GM10266 (cell line): Measurements from ENCODE around the gene SP2.

Experiments
- DNase-seq: peaks from one replicate; pipeline ENCODE4 v3.0.0; 2012; ENCODE audit errors: extremely low spot score
- TF ChIP-seq, protein P1 (sequence below): IDR thresholded peaks from 2 replicates; pipeline ENCODE4 v1.5.1; 2012; ENCODE audit warnings: mild to moderate bottlenecking, low read depth; ENCODE audit not compliant: control insufficient read depth, insufficient read depth; ENCODE audit errors: missing control alignments

SP2 gene

DNA sequence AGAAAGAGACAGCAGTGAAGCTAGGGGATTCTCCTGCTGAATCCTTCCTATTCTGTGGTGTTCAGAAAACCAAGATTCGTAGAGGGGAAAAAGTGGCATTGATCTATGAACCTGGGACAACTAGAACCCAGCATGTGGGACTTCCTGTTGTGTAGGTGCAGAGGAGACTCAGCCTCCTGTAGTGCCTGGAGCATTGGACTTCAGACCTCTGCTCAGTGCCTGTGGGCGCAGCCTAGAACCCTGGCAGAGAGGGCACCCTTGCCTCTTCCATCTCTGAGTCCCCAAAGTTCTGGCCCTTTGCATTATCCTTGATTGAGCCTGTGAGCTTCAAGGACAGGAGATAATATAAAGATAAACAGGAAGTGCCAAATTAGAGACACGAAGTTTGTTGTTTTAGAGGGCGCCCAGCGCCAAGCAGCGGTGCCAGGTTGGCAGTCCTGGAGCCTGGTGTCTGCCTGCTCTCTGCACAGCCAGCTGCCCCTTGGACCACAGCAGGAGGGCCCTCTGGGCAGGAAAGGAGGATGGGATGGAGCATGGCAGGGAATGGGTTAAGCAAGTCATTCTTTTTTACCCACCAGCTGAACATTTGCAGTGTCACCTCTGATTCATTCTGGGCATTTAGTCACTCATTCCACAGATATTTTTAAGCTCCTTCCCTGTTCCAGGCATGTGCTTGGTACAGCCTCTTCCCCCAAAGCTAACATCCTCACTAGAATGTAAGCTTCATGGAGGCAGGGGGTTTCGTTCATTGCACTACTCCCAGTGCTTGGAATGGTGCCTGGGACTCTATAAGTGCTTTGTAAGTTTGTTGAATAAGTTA, 33.2 kb upstream of the SP2 start:
- no peak for DNase-seq
- TF ChIP-seq, protein P1, sequence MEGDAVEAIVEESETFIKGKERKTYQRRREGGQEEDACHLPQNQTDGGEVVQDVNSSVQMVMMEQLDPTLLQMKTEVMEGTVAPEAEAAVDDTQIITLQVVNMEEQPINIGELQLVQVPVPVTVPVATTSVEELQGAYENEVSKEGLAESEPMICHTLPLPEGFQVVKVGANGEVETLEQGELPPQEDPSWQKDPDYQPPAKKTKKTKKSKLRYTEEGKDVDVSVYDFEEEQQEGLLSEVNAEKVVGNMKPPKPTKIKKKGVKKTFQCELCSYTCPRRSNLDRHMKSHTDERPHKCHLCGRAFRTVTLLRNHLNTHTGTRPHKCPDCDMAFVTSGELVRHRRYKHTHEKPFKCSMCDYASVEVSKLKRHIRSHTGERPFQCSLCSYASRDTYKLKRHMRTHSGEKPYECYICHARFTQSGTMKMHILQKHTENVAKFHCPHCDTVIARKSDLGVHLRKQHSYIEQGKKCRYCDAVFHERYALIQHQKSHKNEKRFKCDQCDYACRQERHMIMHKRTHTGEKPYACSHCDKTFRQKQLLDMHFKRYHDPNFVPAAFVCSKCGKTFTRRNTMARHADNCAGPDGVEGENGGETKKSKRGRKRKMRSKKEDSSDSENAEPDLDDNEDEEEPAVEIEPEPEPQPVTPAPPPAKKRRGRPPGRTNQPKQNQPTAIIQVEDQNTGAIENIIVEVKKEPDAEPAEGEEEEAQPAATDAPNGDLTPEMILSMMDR: no peak

GRCh38 chr17:47864791-47865216, 31.2 kb upstream of the SP2 start:
- no peak for DNase-seq
- TF ChIP-seq, protein P1: no peak

- no peak for DNase-seq
- TF ChIP-seq, protein P1: no peak
Observed at GRCh38 chr17:47866941-47867340, 29.1 kb upstream of the SP2 start.

GRCh38 chr17:47867813-47868533, 28.1 kb upstream of the SP2 start:
- TF ChIP-seq, protein P1: no peak

GRCh38 chr17:47869114-47869513, 26.9 kb upstream of the SP2 start:
- TF ChIP-seq, protein P1: no peak
- no peak for DNase-seq

More at GRCh38 chr17:47867813-47868533, 28.1 kb upstream of the SP2 start:
- DNase-seq: no peak

DNA sequence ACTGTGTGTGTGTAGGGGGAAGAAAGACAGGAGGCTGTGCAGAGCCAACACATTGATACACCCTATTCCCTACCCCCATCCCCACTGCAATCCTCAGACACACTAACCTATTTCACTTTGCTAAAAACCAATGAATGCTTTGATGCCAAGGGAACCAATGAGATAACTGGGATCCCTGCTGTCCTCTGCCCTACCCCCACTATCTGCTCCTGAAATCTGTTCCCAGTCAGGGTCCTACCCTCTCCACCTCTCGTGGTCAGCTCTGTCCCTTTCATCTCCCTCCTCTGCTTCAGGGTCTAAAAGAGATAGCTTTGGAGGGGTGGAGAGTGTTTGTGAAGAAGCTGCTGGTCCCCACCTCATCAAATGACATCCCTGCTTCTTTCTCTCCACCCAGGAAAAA, 26.0 kb upstream of the SP2 start:
- DNase-seq: no peak
- TF ChIP-seq, protein P1: no peak

GRCh38 chr17:47871048-47871447, 25.0 kb upstream of the SP2 start:
- TF ChIP-seq, protein P1: no peak
- DNase-seq: no peak
